RPMI8226 (cell line): Measurements from ENCODE around the gene CA9.
"Not testable (repeated sequence)": the region's sequence is repeated elsewhere in the genome, so short reads cannot be mapped to it uniquely, and the experiment has no call there.

Source experiments
- DNase-seq: peaks from one replicate; pipeline ENCODE4 v3.0.0-alpha.2; 2015

CA9 gene

GRCh38 chr9:35673132-35674024 is at the start of gene CA9:
TSS of gene CA9 (plus strand) at chr9:35673928. CDS start at chr9:35673960, 32 bp downstream.
- DNase-seq = peak; percentile 55

- DNase-seq = no peak
These were observed 46.2 kb upstream of the CA9 start for GRCh38 chr9:35627575-35627974.

GRCh38 chr9:35628389-35628991 is 45.2 kb upstream of the CA9 start:
- no peak for DNase-seq

GRCh38 chr9:35629597-35629996 is 44.1 kb upstream of the CA9 start:
- no peak for DNase-seq

GRCh38 chr9:35635730-35636129 is 38.0 kb upstream of the CA9 start:
- DNase-seq = no peak

GRCh38 chr9:35636135-35636876 is 37.4 kb upstream of the CA9 start:
- DNase-seq = no peak

GRCh38 chr9:35636877-35637246 is 36.9 kb upstream of the CA9 start:
- not testable (repeated sequence) for DNase-seq

GRCh38 chr9:35637427-35637955 is 36.2 kb upstream of the CA9 start:
- DNase-seq = not testable (repeated sequence)

- DNase-seq = not testable (repeated sequence)
These were observed 35.0 kb upstream of the CA9 start for GRCh38 chr9:35638751-35639150.

GRCh38 chr9:35639225-35639624 is 34.5 kb upstream of the CA9 start:
- DNase-seq = not testable (repeated sequence)

- DNase-seq = no peak
These were observed 34.1 kb upstream of the CA9 start for GRCh38 chr9:35639631-35640030.

- not testable (repeated sequence) for DNase-seq
These were observed 33.3 kb upstream of the CA9 start for GRCh38 chr9:35640431-35640830.

- not testable (repeated sequence) for DNase-seq
These were observed 32.2 kb upstream of the CA9 start for GRCh38 chr9:35641478-35641877.

- no peak for DNase-seq
These were observed 30.7 kb upstream of the CA9 start for GRCh38 chr9:35643046-35643445.

- DNase-seq = not testable (repeated sequence)
These were observed 28.0 kb upstream of the CA9 start for GRCh38 chr9:35645736-35646135.

- no peak for DNase-seq
These were observed 27.6 kb upstream of the CA9 start for GRCh38 chr9:35646153-35646532.

GRCh38 chr9:35646533-35647265 is 27.0 kb upstream of the CA9 start:
- peak; percentile 89 for DNase-seq

- no peak for DNase-seq
These were observed 24.0 kb upstream of the CA9 start for GRCh38 chr9:35649431-35650340.

GRCh38 chr9:35650341-35651158 is 23.2 kb upstream of the CA9 start, which contains the start of gene SIT1:
TSS of gene SIT1 (minus strand) at chr9:35650931. CDS start at chr9:35650853, 78 bp downstream.
- no peak for DNase-seq
